ENCODE results near the gene PIK3IP1. TPM values are rescaled to one million over a fixed set of nuclear protein-coding genes. Genes with fewer than 3 reads are reported as not detected.

Gene PIK3IP1
- total and polyA plus RNA-seq, 2 donors (not counting 3 experiments of a cell fraction or from before 2014, with no cell fraction given), result 7.7 to 13.2 TPM

- no TSS peak for BruUV-seq (replicated peaks)
- peaks cover 29 to 38% of the 10 kb centered on the region in 2 experiments for H3K36me3 ChIP-seq (ENCODE audit: control insufficient read depth in 2 of 2, extremely low read depth in 1 of 2, insufficient read depth in 2 of 2, low read length in 2 of 2)
- POLR2A ChIA-PET, result interaction anchor here (0.5 to 1.2 kb wide), 3 partner anchors 10 to 351 kb away, joined by 3 to 9 read pairs (median 4); partner anchors contain the start of gene LIMK2
- H3K27ac ChIP-seq (ENCODE audit: insufficient read depth, low read depth, low read length), result no peak overlapping the region
- H3K79me2 ChIP-seq (ENCODE audit: control insufficient read depth, insufficient read depth, low read length), result no peaks in the 10 kb centered on the region
- no peak overlapping the region for H3K9ac ChIP-seq (replicated peaks; ENCODE audit: extremely low read depth, insufficient read depth, low read length)
- no peaks in the 10 kb centered on the region for H3K4me1 ChIP-seq (ENCODE audit: control insufficient read depth, extremely low read depth, insufficient read depth, low read length)
- FAIRE-seq, result peak; percentile 90
- DNase-seq (ENCODE audit: low read depth, low spot score), result peak; percentile 67
- H3K9me1 ChIP-seq (replicated peaks; ENCODE audit: control insufficient read depth, extremely low read depth, insufficient read depth, low read length), result no peaks in the 10 kb centered on the region
- no peaks in the 10 kb centered on the region for H3K27me3 ChIP-seq (ENCODE audit: control insufficient read depth in 2 of 2, insufficient read depth in 2 of 2, low read length in 2 of 2)
- TF ChIP-seq POLR2A (IDR thresholded peaks at IDR 0.05; ENCODE audit: low read depth, low read length) (no peak), JUN (IDR thresholded peaks at IDR 0.05; ENCODE audit: borderline replicate concordance, insufficient read depth, insufficient read length, low read depth) (no peak), CTCF (IDR thresholded peaks at IDR 0.05; ENCODE audit: extremely low read depth in 1 of 2, insufficient read depth in 1 of 2, low read depth in 1 of 2, low read length in 2 of 2) (peak; percentile 66 to 69), GATA2 (IDR thresholded peaks at IDR 0.05; ENCODE audit: insufficient read depth, insufficient read length, low read depth, low read length) (no peak), MAX (IDR thresholded peaks at IDR 0.05; ENCODE audit: insufficient read depth, insufficient read length) (no peak), POLR2AphosphoS5 (IDR thresholded peaks at IDR 0.05; ENCODE audit: insufficient read depth, low read depth, low read length) (no peak), FOS (IDR thresholded peaks at IDR 0.05; ENCODE audit: borderline replicate concordance, insufficient read depth, low read length) (no peak), MYC (IDR thresholded peaks at IDR 0.05; ENCODE audit: low read depth, low read length) (no peak)
- H3K4me3 ChIP-seq (replicated peaks in 1 of 3; ENCODE audit: insufficient read depth in 1 of 3, low read depth in 1 of 3, low read length in 3 of 3), result no peak overlapping the region
- no peak overlapping the region for H2AFZ ChIP-seq (ENCODE audit: low read depth, low read length)
- intact Hi-C loops (cut with micrococcal nuclease) (loop anchor here (1.0 to 5.0 kb wide), 4 partner anchors 38 to 165 kb away; partner anchors contain the start of genes LIMK2 and SELENOM), dilution Hi-C loops (cut with MboI; ENCODE audit: extremely low pct_ligation_motif_present, low sequenced_read_pairs) (no loop called here)
- CTCF ChIA-PET, result interaction anchor here (0.6 to 7.9 kb wide), 43 partner anchors 10 to 326 kb away, joined by 3 to 169 read pairs (median 7); partner anchors contain the start of genes LIMK2, PIK3IP1, PLA2G3 and RNF185
- no peak overlapping the region for H3K4me2 ChIP-seq (ENCODE audit: insufficient read depth, low read length)
- no peaks in the 10 kb centered on the region for H4K20me1 ChIP-seq (replicated peaks; ENCODE audit: control insufficient read depth, extremely low read depth, insufficient read depth, low read length)
- H3K9me3 ChIP-seq (replicated peaks; ENCODE audit: control insufficient read depth, insufficient read depth, low read length), result no peaks in the 10 kb centered on the region
Measured at GRCh38 chr22:31272522-31273446, 19.5 kb downstream of the PIK3IP1 start.
